HG03159 (cell line): Measurements from ENCODE around the gene MATN4.

ENCODE experiments used
- ATAC-seq: cut with Tn5 transposase; IDR thresholded peaks from one replicate; pipeline ENCODE4 v1.9.1; 2021; ENCODE audit warnings: mild to moderate bottlenecking, moderate library complexity; ENCODE audit not compliant: unreplicated experiment

MATN4 gene

GRCh38 chr20:45293041-45294002 is 14.8 kb downstream of the MATN4 start:
- peak; percentile 81 for ATAC-seq

- ATAC-seq: no peak
These were observed 15.8 kb downstream of the MATN4 start for GRCh38 chr20:45292343-45292742.

- ATAC-seq: no peak
These were observed 16.6 kb downstream of the MATN4 start for GRCh38 chr20:45291526-45291925.

- ATAC-seq: no peak
These were observed 17.3 kb downstream of the MATN4 start for GRCh38 chr20:45290677-45291355.

GRCh38 chr20:45289942-45290676 is 18.0 kb downstream of the MATN4 start:
- ATAC-seq: no peak

- no peak for ATAC-seq
These were observed 19.2 kb downstream of the MATN4 start for GRCh38 chr20:45288860-45289259.

- no peak for ATAC-seq
These were observed 19.7 kb downstream of the MATN4 start for GRCh38 chr20:45288376-45288775.

GRCh38 chr20:45283551-45284057 is 24.5 kb downstream of the MATN4 start:
- ATAC-seq: no peak

- no peak for ATAC-seq
These were observed 25.2 kb downstream of the MATN4 start for GRCh38 chr20:45282700-45283550.

GRCh38 chr20:45279992-45280391 is 28.1 kb downstream of the MATN4 start:
- no peak for ATAC-seq

GRCh38 chr20:45275338-45275737 is 32.8 kb downstream of the MATN4 start:
- ATAC-seq: no peak

GRCh38 chr20:45269754-45270270 is 38.3 kb downstream of the MATN4 start:
- ATAC-seq: no peak

- ATAC-seq: no peak
These were observed 39.0 kb downstream of the MATN4 start for GRCh38 chr20:45269056-45269455.

- ATAC-seq: no peak
These were observed 39.6 kb downstream of the MATN4 start for GRCh38 chr20:45268531-45268930.

- ATAC-seq: no peak
These were observed 41.1 kb downstream of the MATN4 start for GRCh38 chr20:45266977-45267376.

- no peak for ATAC-seq
These were observed 44.4 kb downstream of the MATN4 start for GRCh38 chr20:45263556-45264266.

- no peak for ATAC-seq
These were observed 49.4 kb downstream of the MATN4 start for GRCh38 chr20:45258664-45259063.

- no peak for ATAC-seq
These were observed 49.8 kb downstream of the MATN4 start for GRCh38 chr20:45258259-45258658.

GRCh38 chr20:45257711-45258110 is 50.4 kb downstream of the MATN4 start:
- no peak for ATAC-seq
